GM21717 (cell line): ENCODE measurements around the gene RASL10A.

Experiments
- ATAC-seq: cut with Tn5 transposase; IDR thresholded peaks from one replicate; pipeline ENCODE4 v1.9.1; 2021; ENCODE audit warnings: mild to moderate bottlenecking, moderate library complexity; ENCODE audit not compliant: unreplicated experiment

RASL10A gene

GRCh38 chr22:29325356-29325755 lies 9.9 kb upstream of the RASL10A start:
- ATAC-seq: no peak

DNA sequence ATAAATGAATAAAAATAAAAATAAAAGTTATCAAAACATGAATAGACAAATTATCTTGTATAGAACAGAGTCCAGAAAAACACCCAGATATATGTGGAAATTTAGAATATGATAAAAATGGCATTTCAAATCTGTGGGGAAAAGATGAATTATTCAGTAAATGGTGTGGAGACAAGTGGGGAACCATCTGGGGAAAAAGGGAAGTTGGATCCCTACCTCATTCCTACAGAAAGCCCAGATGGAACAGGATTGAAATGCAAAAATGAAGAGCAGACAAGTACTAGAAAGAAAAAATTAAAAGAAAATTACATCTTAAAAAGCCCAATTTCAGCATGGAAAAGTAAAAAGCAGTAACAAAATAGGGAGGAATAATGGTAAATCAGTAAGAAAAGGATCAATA lies 8.1 kb upstream of the RASL10A start:
- ATAC-seq: no peak

DNA sequence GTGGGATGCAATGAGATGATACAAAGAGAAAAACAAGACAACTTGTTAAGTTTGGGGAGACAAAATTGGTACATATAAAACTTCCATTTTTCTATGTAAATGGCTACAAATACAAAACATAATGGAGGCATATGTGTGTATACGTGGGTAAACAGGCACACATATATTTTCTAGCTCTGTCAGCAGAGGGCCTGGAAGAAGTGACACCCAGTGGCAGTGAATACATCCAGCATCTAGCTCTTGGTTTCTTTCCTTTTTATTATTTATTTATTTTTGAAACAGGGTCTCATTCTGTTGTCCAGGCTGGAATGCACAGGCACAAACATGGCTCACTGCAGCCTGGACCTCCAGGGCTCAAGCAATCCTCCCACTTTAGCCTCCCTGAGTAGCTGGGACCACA lies 5.0 kb upstream of the RASL10A start:
- ATAC-seq: no peak

- ATAC-seq: no peak
Measured at GRCh38 chr22:29319072-29319471, 3.6 kb upstream of the RASL10A start.

- no peak for ATAC-seq
Measured at GRCh38 chr22:29317827-29318454, 2.4 kb upstream of the RASL10A start.

GRCh38 chr22:29316141-29316828 lies 788 bp upstream of the RASL10A start:
- ATAC-seq: no peak

- no peak for ATAC-seq
Measured at GRCh38 chr22:29314537-29315285, 786 bp downstream of the RASL10A start.

DNA sequence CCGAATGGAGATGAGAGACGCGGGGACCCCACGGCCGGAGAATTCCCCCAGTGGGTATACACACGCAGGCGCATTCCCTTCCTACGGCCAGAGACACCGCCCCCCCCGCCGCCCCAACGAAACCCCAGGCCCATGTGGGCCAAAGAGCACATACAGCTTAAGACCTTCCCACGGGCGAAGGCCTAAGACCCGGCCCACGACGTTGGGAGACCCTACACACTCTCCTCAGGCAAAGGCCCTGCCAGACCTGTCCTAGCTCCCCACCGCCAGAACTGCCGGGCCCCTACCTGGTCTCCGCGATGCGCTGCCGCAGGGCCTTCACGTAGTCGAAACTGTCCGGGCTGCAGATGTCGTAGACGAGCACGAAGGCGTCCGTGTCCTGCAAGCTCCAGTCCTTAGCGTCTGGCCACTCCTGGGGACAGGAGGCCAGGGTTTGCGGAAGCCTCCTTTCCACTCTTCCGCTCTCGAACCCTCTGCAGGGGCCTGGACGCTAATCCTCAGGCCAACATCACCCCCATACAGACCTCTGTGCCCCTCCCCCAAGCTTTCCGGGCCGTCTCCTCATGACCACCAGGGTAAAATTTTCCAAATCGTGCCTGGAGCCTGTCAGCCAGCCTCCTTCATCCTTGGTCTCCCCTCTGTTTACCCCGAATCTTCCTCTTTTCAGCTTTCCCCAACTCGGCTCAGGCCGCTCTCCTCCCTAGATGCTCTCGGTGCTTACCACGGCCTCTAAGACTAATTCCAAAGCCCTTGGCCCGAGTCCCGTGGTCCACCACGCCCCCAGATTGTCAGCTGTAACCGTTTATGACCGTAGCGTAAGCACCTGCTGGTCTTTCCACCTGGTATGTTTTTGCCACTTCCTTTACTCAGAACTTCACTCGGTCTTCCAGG lies 1.7 kb downstream of the RASL10A start:
- no peak for ATAC-seq

DNA sequence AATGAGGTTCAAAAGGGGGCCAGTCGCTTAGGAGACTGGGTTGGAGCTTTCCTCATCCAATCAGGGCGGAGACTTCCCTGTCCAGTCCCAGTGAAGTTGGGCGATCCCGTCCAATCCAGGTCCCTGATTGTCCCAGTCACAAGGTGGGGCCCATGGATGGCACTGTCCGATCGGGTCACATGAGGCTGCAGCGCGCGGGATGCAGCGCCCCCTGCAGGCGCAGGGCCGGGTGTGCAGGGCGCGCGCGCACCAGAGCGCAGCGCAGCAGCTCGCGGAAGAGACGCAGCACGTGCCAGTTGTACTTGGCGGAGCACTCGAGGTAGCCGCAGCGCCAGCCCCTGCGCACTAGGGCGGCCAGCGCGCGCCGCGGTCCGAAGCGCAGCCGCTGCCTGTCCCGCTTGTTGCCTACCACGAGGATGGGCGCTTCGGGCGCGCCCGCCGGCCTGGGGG lies 2.3 kb downstream of the RASL10A start:
- ATAC-seq: no peak

DNA sequence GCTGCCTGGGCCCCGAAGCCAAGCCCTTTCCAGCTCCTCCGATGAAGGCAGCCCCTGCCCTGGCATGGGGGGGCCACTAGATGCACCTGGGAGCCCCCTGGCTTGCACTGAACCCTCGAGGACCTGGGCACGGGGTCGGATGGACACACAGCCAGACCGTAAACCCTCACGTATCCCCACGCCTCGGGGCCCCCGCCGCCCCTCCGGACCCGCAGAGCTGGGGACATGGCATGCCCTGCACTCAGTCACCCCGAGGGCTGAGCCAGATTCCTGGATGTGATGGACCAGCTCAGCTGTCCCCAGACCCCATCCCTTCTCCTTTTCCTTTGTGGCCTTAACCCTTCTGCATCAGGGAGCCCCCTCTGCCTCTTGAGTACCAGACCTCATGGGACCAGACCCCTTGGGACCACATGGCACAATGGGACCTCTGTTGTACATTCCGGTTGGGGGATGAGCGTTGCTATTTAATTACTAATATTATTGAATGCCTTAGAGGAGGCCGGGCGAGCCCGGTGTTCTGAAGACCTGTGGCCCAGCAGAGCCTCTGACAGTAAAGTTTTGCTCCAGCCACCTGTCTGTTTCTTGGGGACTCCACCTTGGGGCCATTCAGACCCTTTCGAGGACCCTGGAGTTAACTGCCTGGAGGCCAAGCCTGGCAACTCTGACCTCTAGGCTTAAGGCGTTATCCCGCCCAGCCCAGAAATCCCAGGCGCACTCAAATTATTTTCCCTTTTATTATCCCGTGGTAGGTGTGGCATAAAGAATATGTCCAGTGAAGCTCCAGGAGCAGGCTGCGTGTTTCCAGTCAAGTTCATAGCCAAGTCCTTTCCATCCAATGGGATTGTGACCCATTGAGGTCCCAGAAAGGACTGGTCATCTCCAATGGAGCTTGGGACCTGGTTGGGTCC lies 3.0 kb downstream of the RASL10A start:
- ATAC-seq: no peak

DNA sequence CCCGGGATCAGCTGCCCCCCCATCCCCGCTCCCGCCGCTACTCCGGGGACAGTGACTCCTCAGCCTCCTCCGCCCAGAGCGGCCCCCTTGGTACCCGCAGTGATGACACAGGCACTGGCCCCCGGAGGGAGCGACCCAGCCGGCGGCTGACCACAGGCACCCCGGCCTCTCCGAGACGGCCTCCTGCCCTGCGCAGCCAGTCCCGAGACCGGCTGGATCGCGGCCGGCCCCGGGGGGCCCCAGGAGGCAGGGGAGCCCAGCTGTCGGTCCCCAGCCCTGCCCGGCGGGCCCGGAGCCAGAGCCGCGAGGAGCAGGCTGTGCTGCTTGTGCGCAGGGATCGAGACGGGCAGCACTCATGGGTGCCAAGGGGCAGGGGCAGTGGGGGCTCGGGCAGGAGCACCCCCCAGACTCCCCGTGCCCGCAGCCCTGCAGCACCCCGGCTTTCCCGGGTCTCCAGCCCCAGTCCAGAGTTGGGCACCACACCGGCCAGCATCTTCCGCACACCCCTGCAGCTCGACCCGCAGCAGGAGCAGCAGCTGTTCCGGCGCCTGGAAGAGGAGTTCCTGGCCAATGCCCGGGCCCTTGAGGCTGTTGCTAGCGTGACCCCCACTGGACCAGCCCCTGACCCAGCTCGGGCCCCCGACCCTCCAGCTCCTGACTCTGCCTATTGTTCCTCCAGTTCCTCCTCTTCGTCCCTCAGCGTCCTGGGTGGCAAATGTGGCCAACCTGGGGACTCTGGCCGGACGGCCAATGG lies 3.9 kb downstream of the RASL10A start:
- no peak for ATAC-seq

DNA sequence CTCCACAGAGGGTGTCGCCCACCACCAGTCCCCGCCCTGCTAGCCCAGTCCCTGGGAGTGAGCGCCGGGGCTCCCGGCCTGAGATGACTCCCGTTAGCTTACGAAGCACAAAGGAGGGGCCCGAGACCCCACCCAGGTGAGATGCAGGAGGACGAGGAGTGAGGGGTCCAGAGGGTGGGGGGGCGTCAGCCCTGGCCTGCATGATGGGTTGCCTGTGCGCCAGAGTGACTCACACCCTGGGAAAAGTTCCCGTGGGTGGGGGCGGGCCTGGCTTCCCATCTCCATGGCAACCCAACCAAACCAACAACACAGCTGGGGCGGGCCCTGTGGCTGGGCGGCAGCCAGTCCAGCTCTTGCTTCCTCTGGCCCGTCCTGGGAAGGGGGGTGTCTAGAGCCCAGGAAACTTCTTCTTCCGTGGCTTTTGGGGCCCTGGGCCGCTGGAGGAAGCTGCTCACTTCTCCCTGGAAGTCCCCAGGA lies 4.6 kb downstream of the RASL10A start:
- no peak for ATAC-seq

GRCh38 chr22:29310065-29310862 lies 5.2 kb downstream of the RASL10A start:
- no peak for ATAC-seq

GRCh38 chr22:29309332-29310064 lies 6.0 kb downstream of the RASL10A start:
- no peak for ATAC-seq

- no peak for ATAC-seq
Measured at GRCh38 chr22:29308791-29309262, 6.7 kb downstream of the RASL10A start.

GRCh38 chr22:29308148-29308790 lies 7.2 kb downstream of the RASL10A start:
- no peak for ATAC-seq

GRCh38 chr22:29307596-29308147 lies 7.8 kb downstream of the RASL10A start:
- ATAC-seq: no peak
